ENCODE results near the gene SMPX.

The SMPX gene

GRCh38 chrX:21711129-21711847, 46.6 kb downstream of the SMPX start:
- no peak for DNase-seq (ENCODE audit: low spot score)

- DNase-seq (ENCODE audit: low spot score) = no peak
Observed at GRCh38 chrX:21708116-21708515, 49.8 kb downstream of the SMPX start.

GRCh38 chrX:21705225-21705624, 52.7 kb downstream of the SMPX start:
- no peak for DNase-seq (ENCODE audit: low spot score)

GRCh38 chrX:21702725-21703124, 55.2 kb downstream of the SMPX start:
- DNase-seq (ENCODE audit: low spot score) = no peak

- no peak for DNase-seq (ENCODE audit: low spot score)
Observed at GRCh38 chrX:21700967-21701366, 56.9 kb downstream of the SMPX start.

GRCh38 chrX:21700275-21700674, 57.6 kb downstream of the SMPX start:
- DNase-seq (ENCODE audit: low spot score) = no peak

DNA sequence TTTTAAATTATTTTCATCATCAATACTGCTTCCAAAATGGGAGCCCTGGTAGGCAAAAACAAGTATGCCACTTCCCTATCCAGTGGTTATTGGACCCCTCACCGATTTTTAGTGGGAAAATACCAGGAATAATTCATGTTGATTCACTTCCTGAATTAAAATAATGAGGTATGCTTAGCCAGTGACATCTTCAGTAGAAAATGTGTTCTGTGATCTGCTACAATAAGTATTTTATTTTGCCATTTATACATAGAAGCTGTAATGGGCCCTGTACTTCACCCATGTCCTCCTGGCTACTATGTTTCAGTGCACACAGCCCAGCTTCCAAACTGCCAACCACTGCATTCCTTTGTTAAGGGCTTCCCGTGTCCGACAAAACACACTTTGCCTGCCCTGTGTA, 58.8 kb downstream of the SMPX start:
- no peak for DNase-seq (ENCODE audit: low spot score)

GRCh38 chrX:21698272-21698671, 59.6 kb downstream of the SMPX start:
- DNase-seq (ENCODE audit: low spot score) = no peak

- no peak for DNase-seq (ENCODE audit: low spot score)
Observed at GRCh38 chrX:21691512-21692018, 66.4 kb downstream of the SMPX start.

DNA sequence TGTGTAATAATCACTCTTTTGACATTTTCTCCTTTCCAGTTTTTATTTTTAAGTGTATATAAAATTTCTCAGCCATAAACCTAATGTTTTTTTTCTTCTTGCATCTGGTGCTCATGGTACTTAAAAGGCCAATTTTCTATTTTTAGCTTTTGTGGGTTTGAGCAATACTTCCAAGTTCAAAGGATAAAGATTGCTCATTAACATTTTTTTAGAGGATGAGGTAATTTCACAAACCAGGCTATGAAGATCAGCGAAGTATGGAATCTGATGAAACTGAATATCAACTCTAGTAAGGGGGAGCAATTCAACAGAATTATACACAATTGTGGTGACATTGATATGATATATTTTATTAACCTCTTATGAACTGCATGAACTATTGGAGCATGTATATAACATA, 74.0 kb downstream of the SMPX start:
- no peak for DNase-seq (ENCODE audit: low spot score)

GRCh38 chrX:21678048-21678612, 79.8 kb downstream of the SMPX start:
- no peak for DNase-seq (ENCODE audit: low spot score)

DNA sequence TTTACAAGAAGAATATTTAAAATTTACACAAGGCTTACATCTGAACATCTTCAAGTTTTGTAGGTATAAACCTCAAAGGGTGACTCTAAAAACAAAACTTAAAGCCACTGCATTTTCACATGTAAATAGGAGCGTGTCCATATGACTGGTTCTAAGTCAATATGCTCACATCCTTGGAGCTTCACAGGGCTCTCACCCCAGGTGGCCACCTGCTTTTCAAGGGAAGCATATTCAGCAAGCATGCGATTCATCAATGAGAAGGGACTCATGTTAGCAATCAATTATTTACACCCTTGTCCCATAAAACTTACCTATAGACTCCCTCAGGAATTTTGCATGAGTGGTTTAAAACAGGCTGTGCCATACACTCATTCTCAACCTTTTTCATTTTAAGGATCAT, 82.0 kb downstream of the SMPX start:
- no peak for DNase-seq (ENCODE audit: low spot score)

GRCh38 chrX:21674430-21675186, 83.3 kb downstream of the SMPX start:
- DNase-seq (ENCODE audit: low spot score) = no peak

GRCh38 chrX:21666679-21667078, 91.2 kb downstream of the SMPX start:
- DNase-seq (ENCODE audit: low spot score) = no peak

DNA sequence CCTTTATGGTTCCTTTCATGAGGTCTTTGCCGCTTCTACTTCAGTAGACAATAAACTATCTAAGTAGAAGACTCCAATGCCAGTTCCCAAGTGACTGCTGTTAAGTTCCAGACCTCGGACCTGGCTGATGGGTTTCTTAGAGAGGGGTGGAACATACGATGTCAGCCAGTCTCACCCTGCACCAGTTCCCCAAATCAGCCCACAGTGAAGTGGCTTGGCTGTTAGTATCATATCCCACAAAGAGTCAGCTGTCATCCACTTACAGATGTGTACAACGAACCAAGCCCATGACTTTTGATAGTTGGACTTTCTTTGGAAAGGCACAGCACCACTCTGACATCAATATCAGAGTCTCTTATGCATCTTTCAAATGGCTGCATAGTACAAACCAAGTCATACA, 91.7 kb downstream of the SMPX start:
- DNase-seq (ENCODE audit: low spot score) = no peak

DNA sequence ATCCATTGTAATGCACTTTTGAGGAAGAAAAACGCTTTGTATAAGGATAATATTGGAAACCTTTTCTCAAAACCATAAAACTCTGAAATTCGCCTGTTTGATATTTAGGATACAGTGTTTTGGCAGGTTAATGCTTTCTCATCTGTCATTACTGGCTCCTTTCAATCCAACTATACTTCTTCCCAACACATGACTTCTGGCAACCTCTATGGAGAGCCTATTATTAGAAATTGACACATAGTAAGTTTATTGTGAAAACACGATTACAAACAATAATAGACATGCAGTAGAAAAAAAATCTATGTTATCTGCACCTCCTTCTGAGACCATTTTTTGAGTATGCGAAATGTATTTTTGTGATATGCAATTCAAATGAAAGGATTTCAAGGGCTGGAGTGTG, 95.2 kb downstream of the SMPX start:
- DNase-seq (ENCODE audit: low spot score) = no peak

DNA sequence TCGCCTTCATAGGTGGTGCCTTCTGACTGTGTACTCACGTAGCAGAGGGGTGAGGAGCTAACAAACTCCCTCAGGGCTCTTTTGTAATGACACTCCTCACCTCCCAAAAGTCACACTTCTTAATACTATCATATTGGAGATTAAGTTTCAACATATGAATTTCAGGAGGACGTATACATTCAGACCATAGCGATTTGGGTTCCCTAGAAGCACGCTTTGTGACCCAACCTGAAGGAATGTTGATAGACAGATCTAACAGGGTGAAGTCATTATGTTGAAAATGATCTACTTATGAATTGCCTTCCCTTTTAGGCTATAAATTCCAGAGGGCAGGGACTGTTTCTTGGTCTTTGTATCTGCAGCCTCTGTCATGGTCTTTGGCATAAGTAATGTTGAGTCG, 96.6 kb downstream of the SMPX start:
- no peak for DNase-seq (ENCODE audit: low spot score)

- DNase-seq (ENCODE audit: low spot score) = no peak
Observed at GRCh38 chrX:21660156-21660555, 97.8 kb downstream of the SMPX start.

DNA sequence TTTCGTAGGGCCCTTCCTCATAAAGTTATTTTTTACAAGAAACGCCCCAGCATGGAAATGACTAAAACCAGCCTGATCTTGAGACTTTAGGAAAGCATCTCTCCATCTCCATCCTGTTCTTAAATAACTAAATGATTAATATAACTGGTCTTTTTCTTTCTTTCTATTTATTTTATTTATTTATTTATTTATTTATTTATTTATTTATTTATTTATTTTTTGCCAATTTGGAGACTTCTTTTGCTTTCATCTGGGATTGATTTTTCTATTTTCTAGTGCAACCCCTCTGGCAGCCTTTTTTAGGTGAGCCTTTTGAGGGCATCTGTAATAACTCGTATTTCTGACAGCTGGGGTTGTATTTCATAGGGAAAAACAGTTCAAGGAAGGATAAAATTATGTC, 98.6 kb downstream of the SMPX start:
- DNase-seq (ENCODE audit: low spot score) = no peak

DNA sequence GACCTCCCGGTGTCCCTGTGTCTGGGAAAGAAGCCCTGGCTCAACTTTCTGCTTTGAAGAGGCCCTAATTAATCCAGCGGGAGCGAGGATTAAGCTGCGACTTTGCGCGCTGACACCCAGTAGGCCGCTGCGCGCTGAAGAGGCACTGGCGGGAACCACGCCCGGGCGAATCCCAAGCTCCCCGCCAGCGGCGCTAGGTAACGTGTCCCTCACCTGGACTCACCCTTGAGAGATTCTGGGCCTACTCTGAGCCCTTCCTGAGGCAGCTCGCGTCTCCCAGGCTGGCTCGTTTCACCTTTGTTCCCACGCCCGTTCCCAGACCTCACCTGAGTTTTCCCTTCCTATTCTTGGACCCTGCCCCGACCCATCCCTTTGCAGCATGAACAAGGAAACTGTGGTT, 99.2 kb downstream of the SMPX start:
- DNase-seq (ENCODE audit: low spot score) = no peak

GRCh38 chrX:21658152-21658737, 99.7 kb downstream of the SMPX start, which contains the start of gene KLHL34:
Gene KLHL34, minus strand, starts transcription at chrX:21658330. Its CDS starts 542 bp downstream, at chrX:21657788.
- DNase-seq (ENCODE audit: low spot score) = no peak

- DNase-seq (ENCODE audit: low spot score) = no peak
Observed at GRCh38 chrX:21657318-21658151, 100.4 kb downstream of the SMPX start.

Measured in activated CD4-positive, alpha-beta T cell treated with anti-CD3 and anti-CD28 coated beads, Interleukin-2, Interleukin-4, amounts not matched to agents 100 ng/mL and 50 ng/mL, durations not matched to agents 16 hours and 8 hours (primary cell).